GM21786 (cell line): ENCODE data around the gene TLE7.

Source experiments
- ATAC-seq: cut with Tn5 transposase; IDR thresholded peaks from one replicate; pipeline ENCODE4 v1.9.1; 2021; ENCODE audit not compliant: unreplicated experiment

TLE7 gene

DNA sequence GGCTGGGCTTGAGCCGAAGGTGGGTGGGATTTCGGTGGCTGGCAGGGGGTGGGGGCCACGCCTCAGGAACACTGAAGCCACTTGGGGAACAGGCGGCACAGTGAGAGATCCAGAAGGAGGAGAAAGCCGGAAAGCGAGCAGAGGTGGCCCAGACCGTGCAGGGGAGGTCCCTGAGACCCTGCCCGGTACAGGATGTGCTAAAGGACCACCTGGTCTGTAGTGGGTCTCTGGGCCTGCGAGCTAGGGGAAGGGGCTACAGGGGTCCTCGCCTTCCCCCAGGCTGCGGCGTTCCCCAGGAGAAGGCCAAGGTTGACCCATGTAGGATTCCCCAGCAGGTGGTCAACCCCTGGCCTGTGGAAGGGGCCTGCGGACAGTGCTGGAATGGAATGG lies at the start of gene TLE7:
Gene TLE7, minus strand, starts transcription at position 4 of the 390 bp plus-strand sequence. CDS start 8,730 bp downstream, outside the sequence.
- ATAC-seq = no peak

- no peak for ATAC-seq
Measured at GRCh38 chr16:71491054-71491453, 49.2 kb upstream of the TLE7 start.

DNA sequence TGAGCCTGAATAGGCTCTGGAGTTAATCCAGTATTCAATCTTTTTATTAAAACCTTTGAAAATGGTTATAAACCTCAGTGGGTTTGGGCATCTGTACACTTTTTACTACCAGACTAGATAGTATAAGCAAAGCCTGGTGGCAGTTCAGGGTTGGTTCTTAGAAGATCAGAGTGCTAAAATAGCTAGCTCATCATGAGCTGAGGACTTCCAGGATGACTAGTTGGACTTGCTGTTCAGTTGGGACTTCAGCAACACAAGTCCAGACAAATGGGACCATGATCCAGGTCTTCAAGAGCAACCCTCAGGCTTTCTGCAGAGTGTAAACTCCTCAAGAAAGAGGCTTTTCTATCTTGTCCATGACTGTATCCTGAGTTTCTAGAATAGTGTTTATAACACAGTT lies 48.5 kb upstream of the TLE7 start:
- ATAC-seq = no peak

GRCh38 chr16:71489122-71489521 lies 47.3 kb upstream of the TLE7 start, which contains the start of gene ZNF19:
ZNF19 (minus strand) TSS chr16:71489324; CDS start chr16:71482114, 7,210 bp downstream.
- no peak for ATAC-seq

GRCh38 chr16:71484006-71484893 lies 42.4 kb upstream of the TLE7 start:
- ATAC-seq = peak; percentile 86

- no peak for ATAC-seq
Measured at GRCh38 chr16:71482569-71482968, 40.7 kb upstream of the TLE7 start.

GRCh38 chr16:71480956-71481355 lies 39.1 kb upstream of the TLE7 start:
- no peak for ATAC-seq

GRCh38 chr16:71479420-71479819 lies 37.6 kb upstream of the TLE7 start:
- no peak for ATAC-seq

- no peak for ATAC-seq
Measured at GRCh38 chr16:71476457-71477124, 34.7 kb upstream of the TLE7 start.

- no peak for ATAC-seq
Measured at GRCh38 chr16:71474864-71475263, 33.0 kb upstream of the TLE7 start.

DNA sequence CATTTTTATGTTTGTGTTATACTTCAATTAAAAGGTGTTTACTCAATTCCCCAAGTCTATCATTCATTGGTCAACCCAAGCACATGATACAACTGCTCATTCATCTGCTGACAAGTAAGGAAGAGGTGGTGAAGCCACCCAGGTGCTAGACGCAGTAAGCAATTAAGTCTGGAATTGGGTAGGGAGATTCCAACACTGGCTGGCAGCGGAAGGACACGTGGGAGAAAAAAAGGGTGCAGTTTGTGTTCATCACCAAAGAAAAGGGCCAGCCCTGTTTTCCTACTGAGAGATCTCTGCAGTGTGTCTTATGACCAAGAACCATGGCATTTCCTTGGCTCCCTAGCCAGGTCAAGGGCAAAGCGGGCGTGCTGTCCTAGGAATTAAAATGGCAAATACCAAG lies 32.0 kb upstream of the TLE7 start:
- ATAC-seq = no peak

- no peak for ATAC-seq
Measured at GRCh38 chr16:71472931-71473330, 31.1 kb upstream of the TLE7 start.

DNA sequence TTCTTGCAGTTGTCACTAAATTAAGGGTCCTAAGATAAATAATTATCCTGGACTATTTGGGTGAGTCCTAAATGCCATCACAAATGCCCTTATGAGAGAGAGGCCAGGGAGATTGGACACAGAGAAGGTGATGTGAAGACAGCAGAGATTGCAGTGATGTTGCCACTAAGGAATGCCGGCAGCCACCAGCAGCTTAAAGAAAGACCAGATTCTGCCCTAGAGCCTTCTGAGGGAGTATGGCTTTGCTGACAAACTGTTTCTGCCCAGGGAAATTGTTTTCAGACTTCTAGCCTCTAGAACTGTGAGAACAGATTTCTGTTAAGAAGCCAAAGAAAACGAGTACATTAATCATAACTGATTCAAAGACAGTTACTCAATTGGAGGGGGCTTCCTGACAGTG lies 30.2 kb upstream of the TLE7 start:
- ATAC-seq = no peak

- no peak for ATAC-seq
Measured at GRCh38 chr16:71467810-71468209, 26.0 kb upstream of the TLE7 start.

GRCh38 chr16:71464231-71464630 lies 22.4 kb upstream of the TLE7 start:
- ATAC-seq = no peak

DNA sequence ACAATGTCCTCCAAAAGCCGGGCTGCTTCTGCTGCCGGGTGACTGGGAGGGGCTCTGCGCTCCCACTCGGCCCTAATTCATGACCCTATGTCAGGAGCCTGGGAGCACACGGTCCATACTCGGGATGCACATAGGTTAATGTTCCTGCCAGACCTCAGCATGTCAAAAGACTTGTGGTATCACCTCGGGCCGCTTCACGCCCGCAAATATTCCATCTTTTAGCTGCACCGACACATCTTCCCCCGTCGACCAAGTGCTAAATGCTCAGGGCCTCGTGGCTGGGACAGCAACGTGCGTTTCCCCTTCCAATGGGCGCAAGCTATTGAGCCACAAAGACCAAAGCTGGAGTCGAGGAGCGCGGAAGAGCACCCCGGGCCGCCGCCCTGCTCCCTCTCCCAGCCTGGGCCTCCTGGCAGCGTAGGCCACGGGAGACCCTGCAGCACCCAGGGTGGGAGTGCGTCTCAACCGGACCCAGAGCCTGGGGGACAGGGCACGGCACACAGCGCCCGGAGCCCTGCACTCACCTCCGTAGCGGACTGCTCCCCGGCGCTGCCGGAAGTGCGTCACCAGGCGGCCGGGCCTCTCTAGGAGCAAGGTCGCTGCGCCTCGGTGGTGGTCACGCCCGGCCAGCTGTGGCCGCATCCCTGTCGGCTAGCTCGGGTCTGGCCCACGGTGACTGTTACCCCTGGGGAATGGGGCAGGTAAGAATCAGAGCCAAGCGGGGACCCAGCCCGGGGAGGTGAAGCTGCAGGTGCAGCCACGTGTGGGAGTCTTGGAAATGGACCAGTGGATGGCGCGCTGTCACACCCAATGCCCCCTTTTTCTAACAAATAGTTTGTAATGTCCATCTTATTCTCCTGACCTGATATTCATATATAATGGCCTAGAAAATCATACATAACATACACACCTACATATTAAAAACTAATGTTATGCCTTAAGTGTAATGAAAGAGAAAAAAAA lies 20.1 kb upstream of the TLE7 start, which contains the start of gene ZNF23:
Gene ZNF23, minus strand, starts transcription at position 562 of the 963 bp plus-strand sequence. CDS start 5,451 bp downstream, outside the sequence.
- peak; percentile 96 for ATAC-seq

- ATAC-seq = no peak
Measured at GRCh38 chr16:71460941-71461340, 19.1 kb upstream of the TLE7 start.

GRCh38 chr16:71460236-71460635 lies 18.4 kb upstream of the TLE7 start:
- ATAC-seq = no peak

DNA sequence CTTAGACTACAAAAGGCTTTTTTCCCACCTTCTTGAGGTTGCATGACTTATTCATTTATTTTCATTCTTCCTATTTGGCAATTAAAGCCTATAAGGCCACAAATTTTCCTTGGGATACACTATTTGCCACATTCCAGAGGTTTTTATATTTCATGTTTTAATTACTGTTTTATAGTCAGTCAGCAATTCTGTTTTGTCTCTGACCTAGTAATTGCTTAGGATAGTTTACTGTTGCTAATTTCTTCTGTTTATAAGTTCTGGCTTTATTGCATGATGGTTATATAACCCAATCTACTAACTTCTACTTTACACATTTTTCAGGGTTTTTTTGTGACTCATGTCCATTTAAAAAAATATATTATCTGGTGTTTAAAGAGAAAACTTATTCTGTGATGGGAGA lies 17.7 kb upstream of the TLE7 start:
- no peak for ATAC-seq

DNA sequence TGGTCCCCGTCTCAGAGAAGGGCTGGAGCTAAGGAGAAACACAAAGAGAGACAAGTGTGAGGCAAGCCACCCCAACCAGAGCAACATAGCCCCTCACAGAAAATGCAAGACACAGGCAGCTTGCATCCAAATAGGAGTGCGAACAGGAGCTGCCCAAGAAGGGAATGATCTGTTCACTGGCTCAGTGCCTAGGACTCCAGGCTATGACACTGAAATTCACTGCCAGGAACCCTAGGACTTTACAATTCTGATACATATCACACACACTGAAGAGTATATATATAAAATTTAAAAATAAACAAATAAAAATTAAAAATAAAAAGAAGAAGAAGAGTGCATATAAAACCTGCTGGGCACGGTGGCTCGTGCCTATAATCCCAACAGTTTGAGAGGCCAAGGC lies 14.9 kb upstream of the TLE7 start:
- no peak for ATAC-seq

DNA sequence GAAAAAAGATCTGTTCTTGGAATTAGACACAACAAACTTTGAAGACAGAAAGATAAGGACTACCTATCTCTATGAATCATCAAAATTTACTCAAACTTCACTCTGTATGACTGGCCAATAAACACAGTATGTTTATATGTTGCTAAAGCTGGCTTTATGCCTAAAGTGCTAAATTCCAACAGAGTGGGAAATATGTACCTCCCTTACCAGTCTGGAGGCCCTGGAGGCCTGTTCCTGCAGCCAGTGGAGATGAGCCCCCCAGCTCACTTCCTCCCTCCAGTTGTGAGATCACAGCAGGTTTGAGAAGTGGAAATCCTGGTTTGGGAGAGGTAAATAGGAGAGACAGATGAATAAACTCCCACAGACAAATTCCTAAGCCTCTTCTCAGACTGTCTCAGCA lies 11.2 kb upstream of the TLE7 start:
- ATAC-seq = no peak
